ENCODE measurements around the gene TMEM79. TPM values are rescaled to one million over a fixed set of nuclear protein-coding genes. Genes with fewer than 3 reads are reported as not detected.
"Not testable (repeated sequence)": the region's sequence is repeated elsewhere in the genome, so short reads cannot be mapped to it uniquely, and the experiment has no call there.

Gene TMEM79
- total and polyA plus RNA-seq, 3 donors from 2014 or later: 4.6 to 5.3 (median 5.3) TPM

- Histone ChIP-seq H3K27ac (no peak overlapping the region), H3K27me3 (no peaks in the 10 kb centered on the region), H3K4me1 (no peaks in the 10 kb centered on the region), H3K9me3 (no peaks in the 10 kb centered on the region), H3K4me3 (no peak overlapping the region), H3K36me3 (ENCODE audit: low read depth, missing control alignments) (no peaks in the 10 kb centered on the region)
- intact Hi-C loops (cut with DNase I; ENCODE audit: low total_unique reads): no loop called here
- TF ChIP-seq CTCF (IDR thresholded peaks at IDR 0.05): no peak
- TF ChIP-seq POLR2A (IDR thresholded peaks at IDR 0.05): no peak
- 81 to 83% methylated on average over 3 of the region's 3 CpGs for WGBS, 2 donors
- no peak for DNase-seq
Measured at GRCh38 chr1:156320560-156320959, 36.4 kb downstream of the TMEM79 start.

- DNase-seq; H3K27ac ChIP-seq; H3K4me3 ChIP-seq; H3K4me1 ChIP-seq; H3K27me3 ChIP-seq; H3K36me3 ChIP-seq (ENCODE audit: low read depth, missing control alignments); H3K9me3 ChIP-seq; intact Hi-C loops (cut with DNase I; ENCODE audit: low total_unique reads): not testable (repeated sequence)
- 96 to 97% methylated on average over 9 of the region's 9 CpGs for WGBS, 2 donors
Measured at GRCh38 chr1:156323179-156323578, 39.1 kb downstream of the TMEM79 start.

GRCh38 chr1:156336242-156336641 lies 52.1 kb downstream of the TMEM79 start:
- 71 to 74% methylated on average over 4 of the region's 4 CpGs for WGBS, 2 donors
- intact Hi-C loops (cut with DNase I; ENCODE audit: low total_unique reads): no loop called here
- Histone ChIP-seq H3K4me3 (no peak overlapping the region), H3K4me1 (peaks cover 6% of the 10 kb centered on the region), H3K27me3 (no peaks in the 10 kb centered on the region), H3K27ac (no peak overlapping the region), H3K36me3 (ENCODE audit: low read depth, missing control alignments) (no peaks in the 10 kb centered on the region), H3K9me3 (no peaks in the 10 kb centered on the region)
- DNase-seq: no peak
- no peak for TF ChIP-seq POLR2A (IDR thresholded peaks at IDR 0.05)
- TF ChIP-seq CTCF (IDR thresholded peaks at IDR 0.05): no peak

- intact Hi-C loops (cut with DNase I; ENCODE audit: low total_unique reads): no loop called here
- DNase-seq: no peak
- Histone ChIP-seq H3K4me1 (peaks cover 6% of the 10 kb centered on the region), H3K27ac (peak overlapping the region; percentile 79 to 90), H3K27me3 (no peaks in the 10 kb centered on the region), H3K36me3 (ENCODE audit: low read depth, missing control alignments) (no peaks in the 10 kb centered on the region), H3K4me3 (peak overlapping the region; percentile 80 to 96), H3K9me3 (no peaks in the 10 kb centered on the region)
- no peak for TF ChIP-seq POLR2A (IDR thresholded peaks at IDR 0.05)
- no peak for TF ChIP-seq CTCF (IDR thresholded peaks at IDR 0.05)
- WGBS, 2 donors: 19 to 25% methylated on average over 34 of the region's 34 CpGs
Measured at GRCh38 chr1:156337052-156337887, 53.1 kb downstream of the TMEM79 start.

GRCh38 chr1:156337888-156338179 lies 53.7 kb downstream of the TMEM79 start:
- Histone ChIP-seq H3K4me3 (peak overlapping the region; percentile 80 to 96), H3K27me3 (no peaks in the 10 kb centered on the region), H3K27ac (peak overlapping the region; percentile 79 to 90), H3K4me1 (peaks cover 6% of the 10 kb centered on the region), H3K9me3 (no peaks in the 10 kb centered on the region), H3K36me3 (ENCODE audit: low read depth, missing control alignments) (no peaks in the 10 kb centered on the region)
- intact Hi-C loops (cut with DNase I; ENCODE audit: low total_unique reads): no loop called here
- 0% methylated on average over 14 of the region's 14 CpGs for WGBS, 2 donors
- no peak for TF ChIP-seq CTCF (IDR thresholded peaks at IDR 0.05)
- no peak for TF ChIP-seq POLR2A (IDR thresholded peaks at IDR 0.05)
- no peak for DNase-seq

Measured in testis (tissue), 3 donors.